ENCODE measurements around the gene FLVCR2. TPM values are rescaled to one million over a fixed set of nuclear protein-coding genes. Genes with fewer than 3 reads are reported as not detected.

FLVCR2 gene
- polyA plus RNA-seq, 1 donor from 2014 or later, result 0.29 TPM

DNA sequence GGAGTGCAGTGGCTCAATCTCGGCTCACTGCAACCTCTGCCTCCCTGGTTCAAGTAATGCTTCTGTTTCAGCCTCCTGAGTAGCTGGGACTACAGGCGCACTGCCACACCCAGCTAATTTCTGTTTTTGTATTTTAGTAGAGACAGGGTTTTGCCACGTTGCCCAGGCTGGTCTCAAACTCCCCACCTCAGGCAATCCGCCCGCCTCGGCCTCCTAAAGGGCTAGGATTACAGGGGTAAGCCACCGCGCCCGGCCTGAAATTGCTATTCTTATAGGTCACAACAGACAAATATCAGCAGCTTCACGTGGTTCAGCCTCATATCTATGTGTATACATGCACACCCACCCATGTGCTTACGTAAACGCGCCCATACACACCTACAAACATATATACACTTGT, 32.5 kb upstream of the FLVCR2 start:
- no peaks in the 10 kb centered on the region for H3K27me3 Mint-ChIP-seq
- peaks cover 29 to 30% (median 30%) of the 10 kb centered on the region in 3 donors for H3K4me1 Mint-ChIP-seq
- no peaks in the 10 kb centered on the region for H3K36me3 Mint-ChIP-seq
- H3K27ac Mint-ChIP-seq, result no peak overlapping the region
- H3K9me3 Mint-ChIP-seq, result no peaks in the 10 kb centered on the region
- peak overlapping the region in 1 of 4 donors; percentile 36 for H3K4me3 Mint-ChIP-seq

DNA sequence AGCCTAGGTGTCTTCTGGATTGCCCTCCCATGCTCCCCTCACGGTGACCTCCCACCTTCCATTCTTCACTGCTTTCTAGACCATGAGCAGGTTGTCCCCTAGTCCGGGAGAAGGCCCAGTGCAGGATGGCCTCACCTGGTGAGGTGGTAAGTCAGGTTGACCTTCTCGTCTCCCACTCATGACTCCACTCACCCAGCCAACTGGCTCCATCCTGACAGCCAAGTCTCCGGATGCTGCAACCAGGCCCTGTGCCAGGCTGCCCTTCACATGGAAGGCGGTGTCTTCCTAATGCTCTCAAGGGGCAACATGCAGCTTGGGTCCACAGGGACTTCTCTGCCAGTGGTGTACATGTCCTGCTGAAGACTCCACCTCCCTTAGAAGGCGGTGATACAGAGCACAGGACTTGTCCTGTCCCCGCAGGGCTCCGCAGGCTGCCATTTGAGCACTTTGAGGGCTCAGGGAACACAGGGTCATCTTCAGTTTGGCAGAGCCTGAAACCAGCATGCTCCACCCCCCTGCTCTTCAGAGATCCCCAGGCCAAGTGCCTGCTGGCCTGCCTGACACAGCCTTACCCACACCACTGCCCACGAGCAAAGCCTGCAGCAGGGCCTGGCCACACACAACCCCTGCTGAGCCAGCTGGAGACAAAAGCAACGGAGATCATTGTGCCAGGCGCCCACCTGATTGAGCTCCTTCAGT, 30.7 kb upstream of the FLVCR2 start:
- H3K4me1 Mint-ChIP-seq, result peaks cover 14 to 19% (median 15%) of the 10 kb centered on the region in 3 donors
- no peak overlapping the region for H3K27ac Mint-ChIP-seq
- H3K4me3 Mint-ChIP-seq, result no peak overlapping the region
- no peaks in the 10 kb centered on the region for H3K9me3 Mint-ChIP-seq
- H3K27me3 Mint-ChIP-seq, result no peaks in the 10 kb centered on the region
- H3K36me3 Mint-ChIP-seq, result no peaks in the 10 kb centered on the region

- Mint-ChIP-seq H3K27me3 (no peaks in the 10 kb centered on the region), H3K36me3 (no peaks in the 10 kb centered on the region), H3K4me1 (peaks cover 9 to 13% (median 10%) of the 10 kb centered on the region in 3 donors), H3K9me3 (no peaks in the 10 kb centered on the region), H3K4me3 (peak overlapping the region in 1 of 4 donors; percentile 79), H3K27ac (peak overlapping the region in 1 of 3 donors; percentile 28)
Observed at GRCh38 chr14:75548544-75548943, 29.9 kb upstream of the FLVCR2 start.

- H3K27ac Mint-ChIP-seq, result peak overlapping the region in 2 of 3 donors; percentile 7 to 28
- H3K4me3 Mint-ChIP-seq, result peak overlapping the region in 3 of 4 donors; percentile 54 to 70 (median 56)
- no peaks in the 10 kb centered on the region for H3K9me3 Mint-ChIP-seq
- H3K36me3 Mint-ChIP-seq, result no peaks in the 10 kb centered on the region
- no peaks in the 10 kb centered on the region for H3K27me3 Mint-ChIP-seq
- H3K4me1 Mint-ChIP-seq, result peaks cover 7 to 13% (median 8%) of the 10 kb centered on the region in 3 donors
Observed at GRCh38 chr14:75549169-75549568, 29.3 kb upstream of the FLVCR2 start.

GRCh38 chr14:75551021-75551420, 27.4 kb upstream of the FLVCR2 start:
- Mint-ChIP-seq H3K4me1 (peaks cover 6 to 13% (median 8%) of the 10 kb centered on the region in 3 donors), H3K9me3 (no peaks in the 10 kb centered on the region), H3K27ac (no peak overlapping the region), H3K4me3 (no peak overlapping the region), H3K36me3 (no peaks in the 10 kb centered on the region), H3K27me3 (no peaks in the 10 kb centered on the region)

DNA sequence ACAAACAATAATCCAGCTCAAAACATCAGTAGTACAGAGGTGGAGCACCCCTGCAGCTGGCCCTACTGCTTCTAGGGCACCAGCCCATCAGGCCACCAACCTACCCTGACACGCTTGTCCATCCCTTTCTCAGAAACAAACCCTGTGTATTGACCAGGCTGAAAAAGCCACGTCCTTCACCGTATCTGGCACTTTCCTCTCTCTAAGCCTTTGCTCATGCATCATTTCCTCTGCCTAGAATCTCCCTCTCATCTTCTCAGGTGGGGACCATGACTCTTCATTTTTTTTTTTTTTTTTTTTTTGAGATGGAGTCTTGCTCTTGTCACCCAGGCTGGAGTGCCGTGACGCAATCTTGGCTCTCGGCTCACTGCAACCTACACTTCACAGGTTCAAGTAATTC, 25.3 kb upstream of the FLVCR2 start:
- H3K36me3 Mint-ChIP-seq, result no peaks in the 10 kb centered on the region
- H3K4me1 Mint-ChIP-seq, result peaks cover 5 to 9% (median 8%) of the 10 kb centered on the region in 3 donors
- no peak overlapping the region for H3K4me3 Mint-ChIP-seq
- H3K27me3 Mint-ChIP-seq, result no peaks in the 10 kb centered on the region
- H3K27ac Mint-ChIP-seq, result peak overlapping the region in 1 of 3 donors; percentile 11
- H3K9me3 Mint-ChIP-seq, result peaks cover 0 to 2% (median 0%) of the 10 kb centered on the region in 3 donors

- no peak overlapping the region for H3K27ac Mint-ChIP-seq
- peaks cover 4 to 6% (median 5%) of the 10 kb centered on the region in 3 donors for H3K4me1 Mint-ChIP-seq
- H3K4me3 Mint-ChIP-seq, result no peak overlapping the region
Observed at GRCh38 chr14:75553761-75554364, 24.6 kb upstream of the FLVCR2 start.

GRCh38 chr14:75554482-75554881, 23.9 kb upstream of the FLVCR2 start:
- H3K27me3 Mint-ChIP-seq, result no peaks in the 10 kb centered on the region
- H3K4me1 Mint-ChIP-seq, result peaks cover 0 to under 1% (median 0%) of the 10 kb centered on the region in 3 donors
- no peak overlapping the region for H3K27ac Mint-ChIP-seq
- no peak overlapping the region for H3K4me3 Mint-ChIP-seq
- no peaks in the 10 kb centered on the region for H3K36me3 Mint-ChIP-seq
- H3K9me3 Mint-ChIP-seq, result peaks cover 0 to 2% (median 0%) of the 10 kb centered on the region in 3 donors

More at GRCh38 chr14:75553761-75554364, 24.6 kb upstream of the FLVCR2 start:
- Mint-ChIP-seq H3K9me3 (peaks cover 0 to 2% (median 0%) of the 10 kb centered on the region in 3 donors), H3K27me3 (no peaks in the 10 kb centered on the region), H3K36me3 (no peaks in the 10 kb centered on the region)

DNA sequence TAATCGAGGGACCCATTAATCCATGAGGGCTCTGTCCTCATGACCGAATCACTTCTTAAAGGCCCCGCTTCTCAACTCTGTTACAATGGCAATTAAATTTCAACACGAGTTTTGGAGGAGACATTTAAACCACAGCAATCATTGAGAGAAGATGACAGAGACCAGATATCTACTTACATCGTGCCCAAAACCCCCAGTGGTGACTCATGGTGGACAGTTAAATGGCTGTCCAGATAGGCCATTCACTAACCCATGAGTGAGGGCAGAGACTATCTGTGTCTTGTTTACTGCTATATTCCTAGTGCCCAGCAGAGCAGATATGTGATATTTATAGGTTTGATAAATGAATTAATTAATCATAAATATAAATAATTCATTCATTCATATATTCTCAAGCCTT, 20.0 kb upstream of the FLVCR2 start:
- peaks cover 3% of the 10 kb centered on the region for H3K27me3 Mint-ChIP-seq

GRCh38 chr14:75559045-75559444, 19.4 kb upstream of the FLVCR2 start:
- Mint-ChIP-seq H3K4me3 (no peak overlapping the region), H3K27me3 (peaks cover 3% of the 10 kb centered on the region), H3K9me3 (peaks cover 0 to 2% (median 0%) of the 10 kb centered on the region in 3 donors), H3K36me3 (no peaks in the 10 kb centered on the region), H3K4me1 (peaks cover 3 to 6% (median 4%) of the 10 kb centered on the region in 3 donors), H3K27ac (no peak overlapping the region)

More for the DNA sequence above, 20.0 kb upstream of the FLVCR2 start:
- peaks cover 0 to 2% (median 0%) of the 10 kb centered on the region in 3 donors for H3K9me3 Mint-ChIP-seq
- H3K36me3 Mint-ChIP-seq, result no peaks in the 10 kb centered on the region
- H3K27ac Mint-ChIP-seq, result no peak overlapping the region
- H3K4me3 Mint-ChIP-seq, result no peak overlapping the region
- peaks cover 3 to 6% (median 4%) of the 10 kb centered on the region in 3 donors for H3K4me1 Mint-ChIP-seq

DNA sequence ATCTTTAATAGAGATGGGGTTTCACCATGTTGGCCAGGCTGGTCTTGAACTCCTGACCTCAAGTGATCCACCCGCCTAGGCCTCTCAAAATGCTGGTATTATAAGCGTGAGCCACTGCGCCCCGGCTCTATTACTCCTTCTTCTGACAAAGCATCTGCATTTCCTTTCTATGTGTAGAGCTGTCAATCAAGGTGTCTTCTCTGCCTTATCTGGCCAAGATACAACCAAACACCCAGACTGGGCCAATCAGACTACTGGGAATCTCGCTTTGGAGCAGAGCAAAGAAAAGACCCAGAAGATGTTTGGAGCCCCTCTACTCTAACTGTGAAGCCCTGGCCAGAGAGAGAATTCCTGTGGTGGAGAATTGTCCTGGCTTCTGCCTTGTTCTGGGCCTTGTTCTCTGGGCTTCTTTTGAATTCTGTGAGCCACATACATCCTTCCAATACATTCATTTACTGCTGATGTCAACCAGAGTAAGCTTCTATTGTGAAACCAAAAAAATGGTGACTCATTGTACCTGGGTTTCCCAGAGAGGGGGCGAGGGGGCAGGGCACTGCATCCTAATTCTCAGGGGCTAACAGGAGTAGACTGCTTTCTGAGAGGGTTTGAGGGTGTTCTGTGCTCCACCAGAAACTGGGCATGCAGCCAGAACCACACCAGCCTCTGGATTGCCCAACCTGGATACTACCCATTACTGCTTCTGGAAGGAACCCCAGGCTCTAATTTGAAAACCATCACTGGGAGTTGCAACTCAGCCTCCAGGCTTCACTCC, 18.8 kb upstream of the FLVCR2 start:
- Mint-ChIP-seq H3K9me3 (peaks cover 0 to 2% (median 0%) of the 10 kb centered on the region in 3 donors), H3K27me3 (peaks cover 3% of the 10 kb centered on the region), H3K27ac (no peak overlapping the region)

GRCh38 chr14:75561013-75561432, 17.4 kb upstream of the FLVCR2 start:
- Mint-ChIP-seq H3K27me3 (peaks cover 3% of the 10 kb centered on the region), H3K36me3 (no peaks in the 10 kb centered on the region), H3K4me1 (peaks cover 3 to 6% (median 4%) of the 10 kb centered on the region in 3 donors), H3K27ac (peak overlapping the region in 1 of 3 donors; percentile 50), H3K9me3 (peaks cover 0 to 2% (median 0%) of the 10 kb centered on the region in 3 donors), H3K4me3 (peak overlapping the region in 1 of 4 donors; percentile 17)

More for the DNA sequence above, 18.8 kb upstream of the FLVCR2 start:
- Mint-ChIP-seq H3K4me3 (no peak overlapping the region), H3K4me1 (peaks cover 3 to 6% (median 4%) of the 10 kb centered on the region in 3 donors), H3K36me3 (no peaks in the 10 kb centered on the region)

DNA sequence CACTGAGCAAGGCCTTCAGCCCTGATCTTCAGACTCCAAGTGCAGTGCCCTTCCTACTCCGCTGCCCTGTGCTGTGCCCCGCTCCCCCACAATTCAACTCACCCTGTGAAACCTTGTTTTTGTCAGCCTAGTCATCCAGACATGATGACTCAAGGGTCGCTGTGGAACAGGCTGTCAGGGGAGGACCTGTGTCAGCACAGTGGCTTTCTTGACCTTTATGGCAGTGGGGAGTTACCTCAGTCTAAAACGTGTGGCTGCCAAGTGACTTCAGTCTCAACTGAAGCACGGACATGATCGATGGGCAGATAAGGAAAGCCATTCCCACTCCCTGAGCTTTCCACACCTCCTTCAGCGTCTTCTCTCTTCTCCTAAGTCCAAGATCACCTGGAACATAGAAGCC, 16.3 kb upstream of the FLVCR2 start:
- Mint-ChIP-seq H3K27ac (no peak overlapping the region), H3K36me3 (no peaks in the 10 kb centered on the region), H3K9me3 (no peaks in the 10 kb centered on the region), H3K4me1 (peaks cover 3 to 6% (median 4%) of the 10 kb centered on the region in 3 donors), H3K27me3 (peaks cover 3% of the 10 kb centered on the region), H3K4me3 (no peak overlapping the region)

- no peaks in the 10 kb centered on the region for H3K9me3 Mint-ChIP-seq
- H3K4me1 Mint-ChIP-seq, result peaks cover 3 to 6% (median 4%) of the 10 kb centered on the region in 3 donors
- H3K27me3 Mint-ChIP-seq, result peaks cover 3% of the 10 kb centered on the region
- no peak overlapping the region for H3K27ac Mint-ChIP-seq
- no peak overlapping the region for H3K4me3 Mint-ChIP-seq
- H3K36me3 Mint-ChIP-seq, result no peaks in the 10 kb centered on the region
Observed at GRCh38 chr14:75562489-75562888, 15.9 kb upstream of the FLVCR2 start.

GRCh38 chr14:75563931-75564330, 14.5 kb upstream of the FLVCR2 start:
- Mint-ChIP-seq H3K36me3 (peaks cover 2% of the 10 kb centered on the region), H3K9me3 (no peaks in the 10 kb centered on the region), H3K4me3 (no peak overlapping the region), H3K27ac (no peak overlapping the region), H3K4me1 (peaks cover 3 to 6% (median 4%) of the 10 kb centered on the region in 3 donors), H3K27me3 (peaks cover 3% of the 10 kb centered on the region)

Measured in IgD-negative memory B cell (primary cell).